Neuronal stem cell (in vitro differentiated cells): ENCODE measurements around the gene EYS.
A peak's percentile ranks its signal among the peaks of the same experiment; 100 is the strongest.

Experiments
- DNase-seq: peaks from one replicate; pipeline ENCODE4 v3.0.0-alpha.2; 2013; ENCODE audit warnings: low spot score
- H2AFZ ChIP-seq: one replicate; pipeline ENCODE4 v1.6.1; 2013; ENCODE audit warnings: mild to moderate bottlenecking, low read length, inconsistent platforms
- H2AK5ac ChIP-seq: 2 replicates; pipeline ENCODE4 v1.6.1; 2013; ENCODE audit warnings: low read depth, mild to moderate bottlenecking, inconsistent platforms, low read length, moderate library complexity, mixed read lengths
- H2BK120ac ChIP-seq: 2 replicates; pipeline ENCODE4 v1.6.1; 2013; ENCODE audit warnings: low read depth, mild to moderate bottlenecking, inconsistent platforms, low read length, moderate library complexity, mixed read lengths
- H2BK12ac ChIP-seq: one replicate; pipeline ENCODE4 v1.6.1; 2013; ENCODE audit warnings: low read length, inconsistent platforms
- H2BK15ac ChIP-seq: 2 replicates; pipeline ENCODE4 v1.6.1; 2013; ENCODE audit warnings: mild to moderate bottlenecking, low read length, inconsistent platforms, mixed read lengths
- H2BK5ac ChIP-seq: one replicate; pipeline ENCODE4 v1.6.1; 2013; ENCODE audit warnings: inconsistent platforms, mild to moderate bottlenecking, low read length, moderate library complexity
- H3K14ac ChIP-seq: one replicate; pipeline ENCODE4 v1.6.1; 2013; ENCODE audit warnings: low read length, inconsistent platforms
- H3K18ac ChIP-seq: 2 replicates; pipeline ENCODE4 v1.6.1; 2013; ENCODE audit warnings: low read length, inconsistent platforms
- H3K23ac ChIP-seq: 2 replicates; pipeline ENCODE4 v1.6.1; 2013; ENCODE audit warnings: low read depth, mild to moderate bottlenecking, mixed read lengths, low read length, inconsistent platforms; ENCODE audit not compliant: poor library complexity
- H3K27ac ChIP-seq: replicated peaks from 3 replicates; pipeline ENCODE4 v1.5.1; 2013; ENCODE audit warnings: low read length, inconsistent platforms
- H3K27me3 ChIP-seq, 3 experiments: 2 replicates each; pipeline ENCODE4 v1.6.1; 2013; ENCODE audit warnings: low read length in 3 of 3, mild to moderate bottlenecking in 2 of 3, inconsistent platforms in 1 of 3, low read depth in 1 of 3, mixed read lengths in 1 of 3, moderate library complexity in 1 of 3; ENCODE audit not compliant: control insufficient read depth in 3 of 3, insufficient read depth in 3 of 3
- H3K36me3 ChIP-seq, 2 donors: replicated peaks in 1 of 2; 2 replicates each; pipeline ENCODE4 v1.6.1; 2013; ENCODE audit warnings: low read length in 2 of 2; ENCODE audit not compliant: control insufficient read depth in 2 of 2, insufficient read depth in 2 of 2
- H3K4ac ChIP-seq: 2 replicates; pipeline ENCODE4 v1.6.1; 2013; ENCODE audit warnings: inconsistent platforms, mild to moderate bottlenecking, low read length, moderate library complexity
- H3K4me1 ChIP-seq, 2 donors: 1 replicate in 1 of 2; 2 replicates in 1 of 2; pipeline ENCODE4 v1.6.1; 2013; ENCODE audit warnings: low read length in 2 of 2, low read depth in 1 of 2; ENCODE audit not compliant: control insufficient read depth in 2 of 2, insufficient read depth in 1 of 2
- H3K4me2 ChIP-seq: one replicate; pipeline ENCODE4 v1.6.1; 2013; ENCODE audit warnings: mild to moderate bottlenecking, low read length, inconsistent platforms; ENCODE audit not compliant: insufficient read depth, poor library complexity, severe bottlenecking
- H3K4me3 ChIP-seq, 2 donors: 2 replicates each; pipeline ENCODE4 v1.5.1; 2013; ENCODE audit warnings: low read length in 2 of 2, mild to moderate bottlenecking in 2 of 2, inconsistent platforms in 1 of 2, moderate library complexity in 1 of 2
- H3K79me1 ChIP-seq: one replicate; pipeline ENCODE4 v1.6.1; 2013; ENCODE audit warnings: low read depth, mild to moderate bottlenecking, inconsistent platforms, low read length, moderate library complexity
- H3K9ac ChIP-seq: one replicate; pipeline ENCODE4 v1.6.1; 2013; ENCODE audit warnings: mild to moderate bottlenecking, low read depth, low read length, inconsistent platforms; ENCODE audit not compliant: poor library complexity
- H3K9me3 ChIP-seq, 2 donors: replicated peaks in 1 of 2; 2 replicates each; pipeline versions ENCODE3 to v1.6.1; 2013; ENCODE audit warnings: low read length in 2 of 2, mild to moderate bottlenecking in 2 of 2, inconsistent platforms in 1 of 2, low read depth in 1 of 2, mixed read lengths in 1 of 2, moderate library complexity in 1 of 2; ENCODE audit not compliant: control insufficient read depth in 2 of 2, insufficient read depth in 1 of 2
- H4K8ac ChIP-seq: one replicate; pipeline ENCODE4 v1.6.1; 2013; ENCODE audit warnings: low read depth, mild to moderate bottlenecking, inconsistent platforms, low read length, moderate library complexity
- H4K91ac ChIP-seq: one replicate; pipeline ENCODE4 v1.6.1; 2013; ENCODE audit warnings: low read length, low read depth, mild to moderate bottlenecking, inconsistent platforms; ENCODE audit not compliant: poor library complexity
- WGBS, 2 donors: extraction: QIAGEN DNeasy Blood & Tissue Kit; methylation state at CpG; one replicate each; pipeline ENCODE4 v1.1.7; 2013; ENCODE audit warnings: missing lambda C conversion rate in 2 of 2, mixed read lengths in 1 of 2; ENCODE audit not compliant: insufficient read length in 2 of 2, insufficient replicate concordance in 1 of 2; ENCODE audit errors: extremely low coverage in 2 of 2; 5-methylcytosine and 5-hydroxymethylcytosine counted together

The EYS gene

GRCh38 chr6:63774961-63775360 lies 1932.1 kb downstream of the EYS start:
- no CpG with 5 or more reads among the region's 1 CpG for WGBS, 2 donors
- H3K36me3 ChIP-seq, result no peaks in the 10 kb centered on the region
- H2AFZ ChIP-seq, result no peak overlapping the region
- no peak overlapping the region for H2BK15ac ChIP-seq
- no peak overlapping the region for H2BK120ac ChIP-seq
- no peak overlapping the region for H3K23ac ChIP-seq
- no peak overlapping the region for H3K27ac ChIP-seq
- no peak overlapping the region for H2BK12ac ChIP-seq
- H3K4ac ChIP-seq, result no peak overlapping the region
- no peak overlapping the region for H2BK5ac ChIP-seq
- H3K4me3 ChIP-seq, result no peak overlapping the region
- H2AK5ac ChIP-seq, result no peak overlapping the region
- no peak overlapping the region for H3K9ac ChIP-seq
- peaks cover 0 to 2% (median 0%) of the 10 kb centered on the region in 3 experiments for H3K27me3 ChIP-seq
- no peak overlapping the region for H4K8ac ChIP-seq
- H3K9me3 ChIP-seq, result no peaks in the 10 kb centered on the region
- H3K79me1 ChIP-seq, result no peaks in the 10 kb centered on the region
- DNase-seq, result no peak
- H3K18ac ChIP-seq, result no peak overlapping the region
- no peak overlapping the region for H3K14ac ChIP-seq
- no peaks in the 10 kb centered on the region for H3K4me1 ChIP-seq
- no peak overlapping the region for H3K4me2 ChIP-seq
- no peak overlapping the region for H4K91ac ChIP-seq

DNA sequence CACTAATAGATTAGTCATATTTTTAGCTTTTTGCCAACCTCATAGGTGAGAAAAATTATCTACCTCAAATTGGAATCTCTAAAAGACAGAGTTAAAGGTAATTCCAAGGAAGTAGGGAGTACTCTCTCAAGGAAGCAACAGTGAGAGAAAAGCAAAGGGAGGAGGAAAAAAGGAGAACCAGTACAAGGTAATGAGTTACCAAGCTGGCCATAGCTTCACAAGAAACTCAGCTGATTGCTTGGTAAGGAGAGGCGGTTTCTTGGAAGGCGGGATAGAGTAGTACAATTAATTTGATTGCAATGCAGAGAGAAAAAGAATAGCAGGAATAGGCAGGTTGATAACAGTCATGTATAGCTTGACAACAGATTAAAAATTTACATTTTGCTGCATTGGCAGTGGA lies 1933.8 kb downstream of the EYS start:
- H2BK5ac ChIP-seq, result no peak overlapping the region
- no CpG with 5 or more reads among the region's 2 CpGs for WGBS, 2 donors
- H3K4me1 ChIP-seq, result no peaks in the 10 kb centered on the region
- H3K18ac ChIP-seq, result no peak overlapping the region
- no peaks in the 10 kb centered on the region for H3K79me1 ChIP-seq
- no peak overlapping the region for H2BK120ac ChIP-seq
- no peak overlapping the region for H4K8ac ChIP-seq
- no peak for DNase-seq
- H3K23ac ChIP-seq, result no peak overlapping the region
- H3K4ac ChIP-seq, result no peak overlapping the region
- peaks cover 0 to 2% (median 0%) of the 10 kb centered on the region in 3 experiments for H3K27me3 ChIP-seq
- no peak overlapping the region for H3K14ac ChIP-seq
- H2BK15ac ChIP-seq, result no peak overlapping the region
- H4K91ac ChIP-seq, result no peak overlapping the region
- no peak overlapping the region for H3K4me2 ChIP-seq
- H3K4me3 ChIP-seq, result no peak overlapping the region
- H3K27ac ChIP-seq, result no peak overlapping the region
- no peaks in the 10 kb centered on the region for H3K9me3 ChIP-seq
- no peak overlapping the region for H2AK5ac ChIP-seq
- H2AFZ ChIP-seq, result no peak overlapping the region
- no peak overlapping the region for H3K9ac ChIP-seq
- H2BK12ac ChIP-seq, result no peak overlapping the region
- H3K36me3 ChIP-seq, result no peaks in the 10 kb centered on the region

DNA sequence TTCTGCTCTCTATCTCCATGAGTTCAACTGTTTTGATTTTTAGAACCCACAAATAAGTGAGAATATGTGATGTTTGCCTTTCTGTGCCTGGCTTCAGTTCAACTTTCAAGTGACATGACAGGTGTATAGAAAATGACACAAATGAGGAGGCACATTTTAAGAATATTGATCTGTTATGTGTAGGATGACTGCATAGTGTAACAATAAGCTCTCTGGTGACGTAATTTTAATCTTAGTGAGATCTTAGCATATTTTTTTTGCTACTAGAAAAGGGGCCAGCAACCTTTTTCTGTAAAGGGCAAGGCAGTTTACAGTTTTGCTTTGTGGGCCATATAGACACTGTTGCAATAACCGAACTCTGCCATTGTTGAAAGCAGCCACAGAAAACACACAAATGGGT lies 1941.2 kb downstream of the EYS start:
- Histone ChIP-seq H2AK5ac (no peak overlapping the region), H2BK120ac (no peak overlapping the region), H2BK5ac (no peak overlapping the region), H3K4me1 (peaks cover 0 to 2% of the 10 kb centered on the region in 2 donors), H3K9ac (no peak overlapping the region), H3K36me3 (no peaks in the 10 kb centered on the region), H2AFZ (no peak overlapping the region), H4K8ac (no peak overlapping the region), H3K27me3 (peaks cover 0 to 2% (median 0%) of the 10 kb centered on the region in 3 experiments), H4K91ac (no peak overlapping the region), H3K79me1 (no peaks in the 10 kb centered on the region), H3K4me2 (no peak overlapping the region), H3K9me3 (no peaks in the 10 kb centered on the region), H2BK12ac (no peak overlapping the region), H3K23ac (no peak overlapping the region), H3K4ac (no peak overlapping the region), H3K27ac (no peak overlapping the region), H3K18ac (no peak overlapping the region), H2BK15ac (no peak overlapping the region), H3K4me3 (no peak overlapping the region), H3K14ac (no peak overlapping the region)
- WGBS, 2 donors, result no CpG with 5 or more reads among the region's 2 CpGs
- no peak for DNase-seq

- Histone ChIP-seq H2AFZ (no peak overlapping the region), H2BK15ac (no peak overlapping the region), H3K27me3 (no peaks in the 10 kb centered on the region), H3K4ac (no peak overlapping the region), H3K79me1 (no peaks in the 10 kb centered on the region), H3K18ac (no peak overlapping the region), H3K9me3 (no peaks in the 10 kb centered on the region), H3K27ac (no peak overlapping the region), H2BK12ac (no peak overlapping the region), H3K36me3 (no peaks in the 10 kb centered on the region), H4K91ac (no peak overlapping the region), H3K4me1 (peaks cover 0 to 2% of the 10 kb centered on the region in 2 donors), H4K8ac (no peak overlapping the region), H3K9ac (no peak overlapping the region), H3K4me3 (no peak overlapping the region), H2AK5ac (no peak overlapping the region), H2BK120ac (no peak overlapping the region), H3K4me2 (no peak overlapping the region), H2BK5ac (no peak overlapping the region), H3K23ac (no peak overlapping the region), H3K14ac (no peak overlapping the region)
- peak; percentile 41 for DNase-seq
- no CpG with 5 or more reads among the region's 4 CpGs for WGBS, 2 donors
These were observed 1942.6 kb downstream of the EYS start for GRCh38 chr6:63764318-63764916.
